Esophagus squamous epithelium (tissue), 4 donors: ENCODE results near the gene MAU2.

Experiments used
- CTCF ChIP-seq, 6 experiments: fragments of 450-650 bp in 4 of 6; fragments of 200-600 bp in 2 of 6; sonication (generic) in 2 of 6; IDR thresholded peaks; one replicate each; pipeline ENCODE4 v1.5.1; 2016 to 2019; ENCODE audit warnings: antibody characterized with exemption in 6 of 6, mild to moderate bottlenecking in 4 of 6, moderate library complexity in 4 of 6
- POLR2A ChIP-seq, 4 donors: fragments of 450-650 bp; IDR thresholded peaks; one replicate each; pipeline ENCODE4 v1.6.1; 2017; ENCODE audit warnings: antibody characterized with exemption in 4 of 4, mild to moderate bottlenecking in 4 of 4, moderate library complexity in 3 of 4

DNA sequence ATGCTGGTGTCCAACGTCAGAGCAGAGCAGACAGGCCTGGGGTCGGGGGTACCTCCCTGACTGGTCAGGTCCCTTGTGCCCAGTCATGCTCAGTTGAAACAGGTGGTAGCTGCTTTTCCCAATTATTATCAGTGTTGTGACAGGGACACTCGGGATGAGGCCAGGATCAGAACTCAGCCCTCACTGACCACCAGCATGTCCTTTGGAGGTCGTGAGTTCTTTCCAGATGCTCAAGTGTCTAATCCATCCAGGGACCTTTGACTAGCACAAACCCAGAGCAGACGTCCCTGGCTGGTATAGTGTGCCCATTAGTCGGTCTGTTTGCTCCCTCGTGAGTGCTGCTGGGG is 22.4 kb downstream of the MAU2 start:
- TF ChIP-seq CTCF (IDR thresholded peaks at IDR 0.05) (no peak), POLR2A (IDR thresholded peaks at IDR 0.05) (no peak)
